GM12878 (cell line): ENCODE results near the gene ETS1. TPM values are rescaled to one million over a fixed set of nuclear protein-coding genes. Genes with fewer than 3 reads are reported as not detected.

Experiments
- ATF2 ChIP-seq: IDR thresholded peaks from 2 replicates; pipeline ENCODE4 v1.6.1; 2012; ENCODE audit warnings: low read length, inconsistent platforms
- ATF7 ChIP-seq: fragments of 450-650 bp; IDR thresholded peaks from 2 replicates; pipeline ENCODE4 v1.6.1; 2016; ENCODE audit warnings: low read depth, mild to moderate bottlenecking
- CHD4 ChIP-seq: fragments of 200-600 bp; sonication (generic); IDR thresholded peaks from 2 replicates; pipeline ENCODE4 v1.6.1; 2016; ENCODE audit warnings: mild to moderate bottlenecking
- EGR1 ChIP-seq, 2 experiments: IDR thresholded peaks; 1 replicate in 1 of 2; 2 replicates in 1 of 2; pipeline ENCODE4 v1.6.1; 2011 to 2012; ENCODE audit warnings: low read depth in 2 of 2, low read length in 2 of 2, borderline replicate concordance in 1 of 2, mild to moderate bottlenecking in 1 of 2, moderate library complexity in 1 of 2
- EP300 ChIP-seq, 2 experiments: fragments of 150-350 bp in 1 of 2; IDR thresholded peaks; 2 replicates each; pipeline ENCODE4 v1.6.1; 2011 to 2012; ENCODE audit warnings: low read depth in 2 of 2, low read length in 2 of 2, borderline replicate concordance in 1 of 2, improper control_type of control experiment in 1 of 2, inconsistent platforms in 1 of 2; ENCODE audit not compliant: control insufficient read depth in 1 of 2
- EZH2 ChIP-seq: IDR thresholded peaks from 2 replicates; pipeline ENCODE4 v1.6.1; 2012; ENCODE audit warnings: low read depth, mild to moderate bottlenecking, control low read depth, inconsistent platforms, low read length, borderline replicate concordance; ENCODE audit not compliant: control insufficient read depth
- FOS ChIP-seq: IDR thresholded peaks from 3 replicates; pipeline ENCODE4 v1.6.1; 2011; ENCODE audit warnings: borderline replicate concordance; ENCODE audit not compliant: insufficient read length; ENCODE audit errors: extremely low read depth
- GABPA ChIP-seq: IDR thresholded peaks from 2 replicates; pipeline ENCODE4 v1.6.1; 2014; ENCODE audit warnings: antibody characterized with exemption, low read depth, mild to moderate bottlenecking, inconsistent platforms
- GATAD2B ChIP-seq: fragments of 450-650 bp; conservative IDR thresholded peaks from 2 replicates; pipeline ENCODE4 v1.6.1; 2017; ENCODE audit warnings: low read depth, mild to moderate bottlenecking, moderate library complexity
- IKZF2 ChIP-seq, 2 experiments: fragments of 450-650 bp; IDR thresholded peaks; 2 replicates each; pipeline ENCODE4 v1.6.1; 2017; ENCODE audit warnings: mild to moderate bottlenecking in 2 of 2, moderate library complexity in 2 of 2
- IRF4 ChIP-seq: IDR thresholded peaks from 2 replicates; pipeline ENCODE4 v1.6.1; 2011; ENCODE audit warnings: low read depth, low read length
- JUND ChIP-seq: IDR thresholded peaks from 2 replicates; pipeline ENCODE4 v1.6.1; 2012; ENCODE audit warnings: low read depth, mild to moderate bottlenecking, low read length, improper control_type of control experiment, moderate library complexity
- MTA2 ChIP-seq: fragments of 450-650 bp; IDR thresholded peaks from 2 replicates; pipeline ENCODE4 v1.6.1; 2016; ENCODE audit warnings: low read depth, mild to moderate bottlenecking, moderate library complexity
- MYC ChIP-seq: IDR thresholded peaks from 2 replicates; pipeline ENCODE4 v1.6.1; 2011; ENCODE audit warnings: mild to moderate bottlenecking, low read length, moderate library complexity, inconsistent platforms; ENCODE audit not compliant: insufficient read depth, insufficient replicate concordance, insufficient read length, severe bottlenecking
- NFXL1 ChIP-seq: fragments of 450-650 bp; IDR thresholded peaks from 2 replicates; pipeline ENCODE4 v1.6.1; 2017; ENCODE audit warnings: antibody characterized with exemption, mild to moderate bottlenecking, borderline replicate concordance
- NR2F1 ChIP-seq: fragments of 450-650 bp; conservative IDR thresholded peaks from 2 replicates; pipeline ENCODE4 v1.6.1; 2017; ENCODE audit warnings: mild to moderate bottlenecking
- PAX5 ChIP-seq: IDR thresholded peaks from 2 replicates; pipeline ENCODE4 v1.6.1; 2011; ENCODE audit warnings: low read depth, low read length, borderline replicate concordance
- RAD21 ChIP-seq: IDR thresholded peaks from 2 replicates; pipeline ENCODE4 v1.6.1; 2011; ENCODE audit warnings: mild to moderate bottlenecking, low read depth, low read length, moderate library complexity; ENCODE audit not compliant: insufficient read depth
- RELA ChIP-seq: fragments of 450-650 bp; IDR thresholded peaks from 2 replicates; pipeline ENCODE4 v1.8.0; 2014; ENCODE audit warnings: borderline replicate concordance; ENCODE audit not compliant: partially characterized antibody
- RFX5 ChIP-seq: IDR thresholded peaks from 2 replicates; pipeline ENCODE4 v1.6.1; 2011; ENCODE audit warnings: low read depth, low read length, improper control_type of control experiment
- SIX5 ChIP-seq: IDR thresholded peaks from 2 replicates; pipeline ENCODE4 v1.6.1; 2011; ENCODE audit warnings: mild to moderate bottlenecking, low read depth, low read length, moderate library complexity; ENCODE audit not compliant: severe bottlenecking
- SMC3 ChIP-seq: IDR thresholded peaks from 2 replicates; pipeline ENCODE4 v1.6.1; 2011; ENCODE audit warnings: low read length, improper control_type of control experiment, borderline replicate concordance
- SUZ12 ChIP-seq: fragments of 200-600 bp; sonication (generic); IDR thresholded peaks from one replicate; pipeline ENCODE4 v1.6.1; 2018; ENCODE audit warnings: antibody characterized with exemption, mild to moderate bottlenecking; ENCODE audit not compliant: unreplicated experiment
- TBL1XR1 ChIP-seq: IDR thresholded peaks from 2 replicates; pipeline ENCODE4 v1.6.1; 2012; ENCODE audit warnings: low read depth, low read length, improper control_type of control experiment
- WRNIP1 ChIP-seq: IDR thresholded peaks from 2 replicates; pipeline ENCODE4 v1.6.1; 2011; ENCODE audit warnings: low read depth, low read length, improper control_type of control experiment, borderline replicate concordance
- ZNF207 ChIP-seq: fragments of 450-650 bp; IDR thresholded peaks from 2 replicates; pipeline ENCODE4 v1.6.1; 2014; ENCODE audit warnings: antibody characterized with exemption, mild to moderate bottlenecking, borderline replicate concordance
- ZNF217 ChIP-seq: fragments of 450-650 bp; IDR thresholded peaks from 2 replicates; pipeline ENCODE4 v1.6.1; 2017; ENCODE audit warnings: antibody characterized with exemption, mild to moderate bottlenecking
- ZNF622 ChIP-seq: fragments of 450-650 bp; IDR thresholded peaks from 2 replicates; pipeline ENCODE4 v1.6.1; 2017; ENCODE audit warnings: mild to moderate bottlenecking, inconsistent platforms
- polyA plus RNA-seq, 11 experiments: library from polyadenylated mRNA; depleted of rRNA in 4 of 11; unstranded in 6 of 11; stranded (reverse) in 5 of 11; fragments of >200 nt; fragmentation: Nextera tagmentation in 4 of 11; fragmentation: Illumina TruSeq in 1 of 11; extraction: Ambion mirVana in 4 of 11; extraction: Trizol in 1 of 11; gene quantifications; 1 replicate in 1 of 11; 2 replicates in 10 of 11; pipeline versions ENCODE4 v1.2.1 to v1.2.3, GENCODE V29; 2011 to 2016; ENCODE audit warnings: inconsistent platforms in 2 of 11, missing spikeins in 2 of 11, low read depth in 1 of 11
- total RNA-seq, 4 experiments: library from RNA; depleted of rRNA in 3 of 4; stranded (reverse); fragments of >200 nt in 3 of 4; fragmentation: Illumina TruSeq in 1 of 4; extraction: Trizol in 1 of 4; gene quantifications; 2 replicates each; pipeline versions ENCODE4 v1.2.1 to v1.2.3, GENCODE V29; 2013 to 2021
- TF ChIP-seq, protein P1 (sequence below): fragments of 450-650 bp; IDR thresholded peaks from 2 replicates; pipeline ENCODE4 v1.6.1; 2016; ENCODE audit warnings: mild to moderate bottlenecking
- TF ChIP-seq, protein P2 (sequence below): IDR thresholded peaks from 2 replicates; pipeline ENCODE4 v1.6.1; 2012; ENCODE audit warnings: low read depth, low read length, improper control_type of control experiment

Gene ETS1
- total and polyA plus RNA-seq, 10 of the 15 experiments (the other 5 are each of a cell fraction or from before 2014, with no cell fraction given), result 12.5 to 112 (median 55.5) TPM

- TF ChIP-seq ATF2 (no peak), EGR1 (IDR thresholded peaks at IDR 0.05; ENCODE audit: borderline replicate concordance in 1 of 2, low read depth in 2 of 2, low read length in 2 of 2) (no peak), TBL1XR1 (no peak), SIX5 (no peak), FOS (no peak), MTA2 (peak; percentile 73), RFX5 (no peak), IKZF2 (IDR thresholded peaks at IDR 0.05) (peak; percentile 43 to 55; a peak in 2 of 4 replicates), ATF7 (peak; percentile 50; the same call in 1 of the 2 replicates), SUZ12 (no peak), NR2F1 (peak; percentile 41; the same call in 1 of the 2 replicates), NFXL1 (no peak), ZNF622 (no peak), ZNF217 (no peak), GABPA (no peak), MYC (no peak), SMC3 (no peak), RAD21 (no peak), WRNIP1 (no peak), ZNF207 (no peak), JUND (no peak), RELA (no peak), GATAD2B (no peak), EZH2 (no peak), EP300 (IDR thresholded peaks at IDR 0.05; ENCODE audit: borderline replicate concordance in 1 of 2, control insufficient read depth in 1 of 2, low read depth in 2 of 2, low read length in 2 of 2) (no peak), PAX5 (no peak), IRF4 (no peak), CHD4 (no peak)
- TF ChIP-seq, protein P1, sequence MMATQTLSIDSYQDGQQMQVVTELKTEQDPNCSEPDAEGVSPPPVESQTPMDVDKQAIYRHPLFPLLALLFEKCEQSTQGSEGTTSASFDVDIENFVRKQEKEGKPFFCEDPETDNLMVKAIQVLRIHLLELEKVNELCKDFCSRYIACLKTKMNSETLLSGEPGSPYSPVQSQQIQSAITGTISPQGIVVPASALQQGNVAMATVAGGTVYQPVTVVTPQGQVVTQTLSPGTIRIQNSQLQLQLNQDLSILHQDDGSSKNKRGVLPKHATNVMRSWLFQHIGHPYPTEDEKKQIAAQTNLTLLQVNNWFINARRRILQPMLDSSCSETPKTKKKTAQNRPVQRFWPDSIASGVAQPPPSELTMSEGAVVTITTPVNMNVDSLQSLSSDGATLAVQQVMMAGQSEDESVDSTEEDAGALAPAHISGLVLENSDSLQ, result peak; percentile 43; the same call in 1 of the 2 replicates
- TF ChIP-seq, protein P2, sequence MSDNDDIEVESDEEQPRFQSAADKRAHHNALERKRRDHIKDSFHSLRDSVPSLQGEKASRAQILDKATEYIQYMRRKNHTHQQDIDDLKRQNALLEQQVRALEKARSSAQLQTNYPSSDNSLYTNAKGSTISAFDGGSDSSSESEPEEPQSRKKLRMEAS, result no peak
Observed at GRCh38 chr11:128525411-128526243, 61.7 kb downstream of the ETS1 start (continued).
